AG08395 (cell line): ENCODE results near the gene RAB8A.

Source experiments
- DNase-seq: peaks from one replicate; pipeline ENCODE4 v3.0.0; 2012; ENCODE audit warnings: mixed read lengths, low spot score

RAB8A gene

GRCh38 chr19:16111160-16111908 lies at the start of gene RAB8A:
Gene RAB8A (plus strand): TSS chr19:16111889. CDS start chr19:16111902, 13 bp downstream.
- DNase-seq: peak; percentile 100

DNA sequence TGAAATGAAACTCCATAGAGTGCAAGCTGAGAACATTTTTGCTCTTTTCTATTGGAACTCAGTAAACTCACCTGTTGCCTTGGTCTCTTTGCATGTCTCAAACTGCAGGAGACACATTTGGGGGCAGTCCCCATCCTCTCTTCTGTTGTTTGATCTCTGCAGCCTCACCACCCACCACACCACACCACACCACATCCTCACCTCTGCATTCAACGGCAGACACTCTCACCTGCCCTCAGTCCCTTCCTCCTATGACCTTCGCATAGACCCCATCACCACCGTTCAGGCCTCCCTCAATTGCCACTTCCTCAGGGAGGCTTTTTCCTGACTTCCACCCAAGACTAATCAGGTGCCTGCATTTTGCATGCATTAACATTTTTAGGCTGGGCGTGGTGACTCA lies 49.7 kb upstream of the RAB8A start:
- no peak for DNase-seq

- no peak for DNase-seq
Observed at GRCh38 chr19:16062789-16063188, 48.9 kb upstream of the RAB8A start.

- DNase-seq: no peak
Observed at GRCh38 chr19:16064209-16064889, 47.3 kb upstream of the RAB8A start.

GRCh38 chr19:16066611-16067104 lies 45.0 kb upstream of the RAB8A start:
- DNase-seq: no peak

DNA sequence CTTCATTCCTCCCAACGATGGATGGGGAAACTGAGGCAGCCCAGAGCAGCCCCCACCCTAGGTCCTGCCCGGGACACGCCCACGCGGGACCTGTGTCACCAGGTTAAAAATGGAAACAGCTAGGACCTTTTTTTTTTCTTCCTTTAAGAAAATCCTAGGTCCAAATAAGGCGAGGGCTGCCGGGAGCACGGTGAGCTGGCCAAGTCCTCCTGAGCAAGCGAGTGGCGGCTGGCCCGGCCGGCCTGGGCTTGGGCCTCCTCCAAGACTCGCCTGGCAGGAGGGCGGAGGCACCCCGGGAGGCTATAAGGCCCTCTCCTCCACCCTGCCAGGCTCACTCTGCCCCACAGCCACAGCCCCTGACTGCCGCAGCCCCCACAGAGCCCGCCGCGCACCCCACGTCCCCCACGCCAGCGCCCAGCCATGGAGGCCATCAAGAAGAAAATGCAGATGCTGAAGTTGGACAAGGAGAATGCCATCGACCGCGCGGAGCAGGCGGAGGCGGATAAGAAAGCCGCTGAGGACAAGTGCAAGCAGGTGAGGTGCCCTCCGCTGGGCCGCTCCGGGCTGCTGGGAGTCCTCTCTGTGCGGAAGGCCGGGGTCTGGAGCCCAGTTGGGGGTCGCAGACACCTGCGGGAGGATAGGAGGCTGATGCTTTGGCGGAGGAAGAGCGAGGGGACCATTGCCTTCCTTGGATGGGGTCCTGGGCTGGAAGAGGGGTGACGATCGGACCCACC lies 44.3 kb upstream of the RAB8A start:
- DNase-seq: peak; percentile 85

DNA sequence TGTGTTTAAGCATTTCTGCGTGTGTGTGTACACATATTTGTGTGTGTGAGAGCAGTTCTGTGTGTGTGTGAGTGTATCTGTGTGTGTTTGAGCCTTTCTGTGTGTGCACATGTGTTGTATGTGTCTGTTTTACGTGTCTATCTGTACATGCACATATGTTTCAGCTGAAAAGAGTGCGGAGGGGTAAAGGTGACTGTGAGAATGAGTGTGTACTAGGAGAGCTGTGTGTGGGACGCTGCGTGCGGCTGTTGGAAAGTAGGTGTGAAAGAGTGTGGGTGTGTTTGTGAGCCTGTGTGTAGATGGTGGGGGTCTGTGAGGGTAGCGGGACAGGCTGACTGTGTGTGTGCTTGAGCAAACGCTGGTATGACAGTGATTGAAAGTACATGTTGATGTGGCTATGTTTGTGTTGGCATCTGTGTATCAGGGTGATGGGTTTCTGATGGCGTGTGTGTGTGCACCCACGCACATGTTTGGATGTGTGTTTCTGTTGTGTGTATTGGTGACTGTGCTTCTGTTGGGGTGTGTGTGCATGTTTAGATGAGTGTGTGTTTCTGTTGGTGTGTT lies 42.9 kb upstream of the RAB8A start:
- DNase-seq: no peak

- no peak for DNase-seq
Observed at GRCh38 chr19:16069813-16070365, 41.8 kb upstream of the RAB8A start.

GRCh38 chr19:16070366-16070990 lies 41.2 kb upstream of the RAB8A start:
- no peak for DNase-seq

DNA sequence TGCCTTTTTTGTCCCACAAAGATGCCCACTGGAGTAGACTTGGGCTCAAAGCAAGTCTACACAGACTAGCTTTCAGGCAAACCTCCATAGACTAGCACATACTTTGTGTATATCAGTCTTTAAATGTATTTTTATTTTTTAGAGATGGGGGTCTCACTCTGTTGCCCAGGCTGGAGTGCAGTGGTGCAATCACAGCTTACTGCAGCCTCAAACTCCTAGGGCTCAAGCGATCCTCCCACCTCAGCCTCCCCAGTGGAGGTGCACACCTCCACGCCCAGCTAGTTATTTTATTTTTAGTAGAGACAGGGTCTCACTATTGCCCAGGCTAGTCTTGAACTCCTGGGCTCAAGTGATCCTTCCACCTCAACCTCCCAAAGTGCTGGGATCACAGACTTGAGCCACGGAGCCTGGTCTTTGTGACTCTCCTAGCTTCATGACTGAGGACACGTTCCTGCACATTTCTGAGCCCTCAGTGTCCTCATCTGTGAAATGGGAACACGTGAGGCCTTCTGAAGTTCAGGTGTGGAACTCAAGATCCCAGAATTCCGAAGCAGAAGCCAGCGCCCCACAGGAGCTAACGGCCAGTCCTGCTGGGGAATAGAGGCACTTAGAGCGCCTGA lies 40.5 kb upstream of the RAB8A start:
- no peak for DNase-seq

GRCh38 chr19:16073481-16073880 lies 38.2 kb upstream of the RAB8A start:
- DNase-seq: no peak

GRCh38 chr19:16073988-16074387 lies 37.7 kb upstream of the RAB8A start:
- no peak for DNase-seq

GRCh38 chr19:16074488-16075365 lies 37.0 kb upstream of the RAB8A start:
- no peak for DNase-seq

DNA sequence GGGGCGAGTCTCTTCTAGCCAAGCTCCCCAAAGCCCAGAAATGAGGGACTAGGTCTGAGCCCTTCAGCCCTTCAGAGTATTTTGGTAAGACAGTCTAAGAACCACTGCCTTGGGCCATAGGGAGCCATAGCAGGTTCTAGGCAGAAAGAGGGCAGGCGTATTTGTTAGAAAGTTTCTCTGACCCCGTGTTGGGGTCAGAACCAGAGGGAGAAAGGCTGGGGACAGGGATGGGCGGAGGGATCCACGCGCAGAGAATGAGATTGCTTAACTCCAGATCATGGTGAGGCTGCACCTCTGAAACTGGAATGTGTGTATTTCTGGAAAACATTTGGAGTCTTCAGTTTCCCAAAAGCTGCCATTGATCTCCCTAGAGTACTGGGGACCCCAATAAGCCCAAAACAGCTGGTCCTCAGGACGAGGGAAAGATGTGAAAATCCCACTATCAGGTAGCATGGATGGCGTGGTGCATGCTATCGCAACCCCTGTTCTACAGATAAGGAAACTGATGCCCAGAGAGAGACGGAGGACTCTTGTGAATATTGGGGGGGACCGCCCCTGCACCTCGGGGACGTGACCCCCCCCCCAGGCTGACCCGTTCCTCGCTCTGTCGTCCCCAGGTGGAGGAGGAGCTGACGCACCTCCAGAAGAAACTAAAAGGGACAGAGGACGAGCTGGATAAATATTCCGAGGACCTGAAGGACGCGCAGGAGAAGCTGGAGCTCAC lies 36.1 kb upstream of the RAB8A start:
- no peak for DNase-seq

DNA sequence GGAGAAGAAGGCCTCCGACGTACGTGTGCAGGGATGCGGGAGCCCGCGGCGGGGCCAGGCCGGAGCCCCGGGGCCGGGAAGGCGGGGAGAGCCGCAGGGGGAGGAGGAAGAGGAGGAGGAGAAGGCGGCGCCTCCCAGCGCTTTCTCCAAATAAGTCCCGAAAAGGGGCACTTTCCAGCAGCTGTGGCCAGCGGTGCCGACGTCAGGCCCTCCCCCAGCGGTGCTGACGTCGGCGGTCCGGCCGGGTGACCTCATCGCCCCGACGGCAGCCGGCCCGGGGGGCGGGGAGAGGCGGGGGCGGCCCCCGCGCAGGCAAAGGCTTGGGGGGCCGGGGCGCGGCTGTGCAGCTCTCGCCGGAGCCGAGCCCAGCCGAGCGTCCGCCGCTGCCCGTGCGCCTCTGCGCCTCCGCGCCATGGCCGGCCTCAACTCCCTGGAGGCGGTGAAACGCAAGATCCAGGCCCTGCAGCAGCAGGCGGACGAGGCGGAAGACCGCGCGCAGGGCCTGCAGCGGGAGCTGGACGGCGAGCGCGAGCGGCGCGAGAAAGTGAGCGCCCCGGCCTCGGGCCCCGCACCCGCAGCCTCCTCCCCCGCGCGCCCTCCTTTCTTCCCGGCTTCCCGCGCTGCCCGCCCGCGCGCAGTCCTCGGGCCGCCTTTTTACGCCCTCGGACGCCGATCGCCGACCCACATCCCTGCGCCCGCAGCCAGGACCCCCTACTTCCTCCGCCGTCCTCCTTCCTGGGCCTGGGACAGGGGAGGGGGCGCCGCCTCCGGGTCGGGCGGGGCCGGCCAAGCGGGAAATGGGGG lies 35.3 kb upstream of the RAB8A start, which contains the start of gene TPM4:
TSS of gene TPM4 (plus strand) at position 342 of the 804 bp plus-strand sequence. CDS start at position 413, 71 bp downstream.
- DNase-seq: peak; percentile 92

DNA sequence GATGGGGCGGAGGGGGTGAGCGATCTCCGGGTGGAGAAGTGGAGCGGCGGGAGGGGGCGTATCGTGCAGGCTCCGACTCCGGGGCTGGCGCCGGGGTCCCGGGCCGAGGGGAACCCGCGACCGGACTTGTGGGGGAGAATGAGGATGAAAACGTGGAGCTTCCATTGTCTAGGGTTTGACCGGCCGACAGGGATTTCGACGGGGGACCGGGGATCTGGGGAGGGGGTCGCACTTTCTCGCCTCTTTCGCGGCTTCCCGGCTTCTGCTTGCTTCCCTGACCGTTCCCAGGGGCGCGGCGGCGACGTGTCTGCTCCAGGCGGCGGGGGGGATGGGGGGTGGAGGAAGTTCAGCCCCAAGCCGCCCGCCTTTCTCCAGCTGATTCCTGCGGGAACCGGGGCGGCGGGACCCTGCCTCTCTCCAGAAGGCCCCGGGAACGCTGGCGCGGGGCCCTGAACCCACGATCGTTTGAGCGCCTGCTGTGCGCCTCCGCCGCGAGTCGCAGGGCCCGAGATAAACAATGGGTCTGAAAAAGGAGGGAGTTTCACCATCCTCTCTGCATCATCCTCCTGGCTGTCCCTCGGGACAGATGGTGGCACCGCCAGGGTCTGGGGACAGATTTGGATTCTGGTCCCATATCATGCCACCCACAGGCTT lies 34.6 kb upstream of the RAB8A start:
- DNase-seq: no peak

GRCh38 chr19:16077984-16078758 lies 33.5 kb upstream of the RAB8A start:
- no peak for DNase-seq
